NCI-H1105 (cell line): ENCODE results near the gene IFFO2.

ENCODE experiments used
- DNase-seq: peaks from one replicate; lab custom pipeline; 2025; lab: John Stamatoyannopoulos, UW

The IFFO2 gene

GRCh38 chr1:18919197-18919905 is 37.1 kb downstream of the IFFO2 start:
- DNase-seq = no peak

GRCh38 chr1:18918417-18918816 is 38.1 kb downstream of the IFFO2 start:
- no peak for DNase-seq

- no peak for DNase-seq
Observed at GRCh38 chr1:18917071-18917799, 39.2 kb downstream of the IFFO2 start.

- no peak for DNase-seq
Observed at GRCh38 chr1:18915341-18915740, 41.1 kb downstream of the IFFO2 start.

GRCh38 chr1:18913065-18913835 is 43.2 kb downstream of the IFFO2 start:
- DNase-seq = peak; percentile 28

- no peak for DNase-seq
Observed at GRCh38 chr1:18912550-18912949, 43.9 kb downstream of the IFFO2 start.

- no peak for DNase-seq
Observed at GRCh38 chr1:18908911-18909771, 47.3 kb downstream of the IFFO2 start.

- DNase-seq = no peak
Observed at GRCh38 chr1:18907917-18908845, 48.3 kb downstream of the IFFO2 start.

- peak; percentile 59 for DNase-seq
Observed at GRCh38 chr1:18907021-18907916, 49.2 kb downstream of the IFFO2 start.

- no peak for DNase-seq
Observed at GRCh38 chr1:18903291-18903756, 53.2 kb downstream of the IFFO2 start.

GRCh38 chr1:18902523-18903290 is 53.8 kb downstream of the IFFO2 start, which contains the start of gene ALDH4A1:
Gene ALDH4A1 (minus strand): TSS chr1:18902555. CDS start chr1:18902523, 32 bp downstream.
- peak; percentile 97 for DNase-seq

GRCh38 chr1:18901952-18902522 is 54.4 kb downstream of the IFFO2 start:
- peak; percentile 24 for DNase-seq

- DNase-seq = no peak
Observed at GRCh38 chr1:18901147-18901951, 55.1 kb downstream of the IFFO2 start.

GRCh38 chr1:18900303-18900841 is 56.1 kb downstream of the IFFO2 start:
- DNase-seq = no peak

GRCh38 chr1:18899363-18900049 is 57.0 kb downstream of the IFFO2 start:
- no peak for DNase-seq

GRCh38 chr1:18898567-18898966 is 57.9 kb downstream of the IFFO2 start:
- DNase-seq = no peak

- no peak for DNase-seq
Observed at GRCh38 chr1:18895317-18895716, 61.2 kb downstream of the IFFO2 start.
